HEK293 (cell line): ENCODE data around the gene AGPAT4.

Source experiments
- CTCF ChIA-PET: fragments of 350-600 bp; formaldehyde crosslinking; extraction: SDS; loops from one replicate; lab custom pipeline; 2021; ENCODE audit warnings: antibody characterized with exemption; lab: Yijun Ruan, JAX
- POLR2A ChIA-PET: fragments of 300-600 bp; formaldehyde crosslinking; extraction: SDS; loops from one replicate; lab custom pipeline; 2020; ENCODE audit warnings: antibody characterized with exemption, inconsistent platforms; lab: Yijun Ruan, JAX
- H3K27ac ChIP-seq: fragments of 200-500 bp; sonication (Bioruptor generic); 2 replicates; pipeline ENCODE4 v1.5.1; 2014; ENCODE audit warnings: low read depth, low read length, control low read depth, inconsistent platforms; ENCODE audit errors: extremely low read depth
- H3K36me3 ChIP-seq, 2 experiments: fragments of 200-500 bp in 1 of 2; sonication (Bioruptor generic) in 1 of 2; 1 replicate in 1 of 2; 2 replicates in 1 of 2; pipeline ENCODE4 v1.5.1; 2014 to 2017; ENCODE audit warnings: inconsistent platforms in 2 of 2, low read length in 2 of 2; ENCODE audit not compliant: control insufficient read depth in 2 of 2, insufficient read depth in 1 of 2
- H3K4me1 ChIP-seq: fragments of 200-500 bp; sonication (Bioruptor generic); 2 replicates; pipeline ENCODE4 v1.5.1; 2014; ENCODE audit warnings: mild to moderate bottlenecking, low read length, inconsistent platforms; ENCODE audit not compliant: control insufficient read depth, insufficient read depth
- H3K4me3 ChIP-seq: 2 replicates; pipeline ENCODE4 v1.5.1; 2011; ENCODE audit warnings: low read depth, mild to moderate bottlenecking, control low read depth, low read length, moderate library complexity
- H3K9me3 ChIP-seq: fragments of 200-500 bp; sonication (Bioruptor generic); 2 replicates; pipeline ENCODE4 v1.5.1; 2014; ENCODE audit warnings: low read depth, low read length, inconsistent platforms; ENCODE audit not compliant: control insufficient read depth, insufficient read depth
- HIC1 ChIP-seq: fragments of 450-650 bp; formaldehyde crosslinking; IDR thresholded peaks from 2 replicates; pipeline ENCODE4 v1.5.1; 2016; ENCODE audit warnings: missing biosample characterization, missing genetic modification characterization
- KLF1 ChIP-seq: fragments of 450-650 bp; formaldehyde crosslinking; IDR thresholded peaks from 2 replicates; pipeline ENCODE4 v1.5.1; 2016; ENCODE audit warnings: missing biosample characterization, missing genetic modification characterization
- KLF7 ChIP-seq: fragments of 450-650 bp; formaldehyde crosslinking; IDR thresholded peaks from 2 replicates; pipeline ENCODE4 v1.5.1; 2016; ENCODE audit warnings: missing biosample characterization, missing genetic modification characterization, borderline replicate concordance
- KLF8 ChIP-seq: fragments of 450-650 bp; formaldehyde crosslinking; IDR thresholded peaks from 2 replicates; pipeline ENCODE4 v1.5.1; 2016; ENCODE audit warnings: missing biosample characterization, missing genetic modification characterization
- PRDM1 ChIP-seq: fragments of 450-650 bp; formaldehyde crosslinking; IDR thresholded peaks from 2 replicates; pipeline ENCODE4; 2016; ENCODE audit warnings: missing biosample characterization, missing genetic modification characterization
- PRDM6 ChIP-seq: fragments of 450-650 bp; formaldehyde crosslinking; IDR thresholded peaks from 2 replicates; pipeline ENCODE4 v1.5.1; 2017; ENCODE audit warnings: missing biosample characterization, missing genetic modification characterization
- SCRT2 ChIP-seq: fragments of 450-650 bp; formaldehyde crosslinking; IDR thresholded peaks from 2 replicates; pipeline ENCODE4 v1.5.1; 2016; ENCODE audit warnings: missing biosample characterization, missing genetic modification characterization
- SP7 ChIP-seq: fragments of 450-650 bp; formaldehyde crosslinking; IDR thresholded peaks from 2 replicates; pipeline ENCODE4 v1.5.1; 2016; ENCODE audit warnings: missing biosample characterization, missing genetic modification characterization
- TCF7L2 ChIP-seq: IDR thresholded peaks from 2 replicates; pipeline ENCODE4 v1.6.1; 2011; ENCODE audit warnings: low read depth, mild to moderate bottlenecking, inconsistent platforms, low read length, moderate library complexity, borderline replicate concordance
- ZBTB17 ChIP-seq: fragments of 450-650 bp; formaldehyde crosslinking; IDR thresholded peaks from 2 replicates; pipeline ENCODE4 v1.5.1; 2016; ENCODE audit warnings: missing biosample characterization, missing genetic modification characterization
- ZBTB21 ChIP-seq: fragments of 450-650 bp; formaldehyde crosslinking; IDR thresholded peaks from 2 replicates; pipeline ENCODE4 v1.5.1; 2017; ENCODE audit warnings: missing biosample characterization, missing genetic modification characterization
- ZBTB48 ChIP-seq: fragments of 450-650 bp; formaldehyde crosslinking; IDR thresholded peaks from 2 replicates; pipeline ENCODE4 v1.5.1; 2016; ENCODE audit warnings: missing biosample characterization, missing genetic modification characterization
- ZFP37 ChIP-seq: fragments of 450-650 bp; formaldehyde crosslinking; IDR thresholded peaks from 2 replicates; pipeline ENCODE4 v1.5.1; 2016; ENCODE audit warnings: missing biosample characterization, missing genetic modification characterization
- ZNF112 ChIP-seq: fragments of 450-650 bp; formaldehyde crosslinking; IDR thresholded peaks from 2 replicates; pipeline ENCODE4 v1.5.0; 2017; ENCODE audit warnings: missing biosample characterization, missing genetic modification characterization
- ZNF248 ChIP-seq: fragments of 450-650 bp; formaldehyde crosslinking; IDR thresholded peaks from 2 replicates; pipeline ENCODE4 v1.5.1; 2017; ENCODE audit warnings: missing biosample characterization, missing genetic modification characterization
- ZNF311 ChIP-seq: fragments of 450-650 bp; formaldehyde crosslinking; IDR thresholded peaks from 2 replicates; pipeline ENCODE4 v1.5.1; 2017; ENCODE audit warnings: missing biosample characterization, missing genetic modification characterization, borderline replicate concordance
- ZNF335 ChIP-seq: fragments of 450-650 bp; formaldehyde crosslinking; conservative IDR thresholded peaks from 2 replicates; pipeline ENCODE4 v1.5.1; 2016; ENCODE audit warnings: missing biosample characterization, missing genetic modification characterization
- ZNF366 ChIP-seq: fragments of 450-650 bp; formaldehyde crosslinking; conservative IDR thresholded peaks from 2 replicates; pipeline ENCODE4 v1.5.1; 2016; ENCODE audit warnings: missing biosample characterization, missing genetic modification characterization
- ZNF394 ChIP-seq: fragments of 450-650 bp; formaldehyde crosslinking; IDR thresholded peaks from 2 replicates; pipeline ENCODE4 v1.5.1; 2016; ENCODE audit warnings: missing biosample characterization, missing genetic modification characterization, mild to moderate bottlenecking, moderate library complexity, borderline replicate concordance
- ZNF423 ChIP-seq: fragments of 450-650 bp; formaldehyde crosslinking; IDR thresholded peaks from 2 replicates; pipeline ENCODE4 v1.5.1; 2016; ENCODE audit warnings: missing biosample characterization, missing genetic modification characterization
- ZNF76 ChIP-seq: fragments of 450-650 bp; formaldehyde crosslinking; IDR thresholded peaks from 2 replicates; pipeline ENCODE4; 2016; ENCODE audit warnings: low read depth, missing biosample characterization, missing genetic modification characterization, borderline replicate concordance
- ZNF785 ChIP-seq: fragments of 450-650 bp; formaldehyde crosslinking; IDR thresholded peaks from 2 replicates; pipeline ENCODE4 v1.5.1; 2016; ENCODE audit warnings: missing biosample characterization, missing genetic modification characterization
- TF ChIP-seq, protein P1 (sequence below): fragments of 450-650 bp; IDR thresholded peaks from 2 replicates; pipeline ENCODE4 v1.5.1; 2018; ENCODE audit warnings: missing biosample characterization, missing genetic modification characterization
- TF ChIP-seq, protein P2 (sequence below): fragments of 450-650 bp; formaldehyde crosslinking; IDR thresholded peaks from 2 replicates; pipeline ENCODE4 v1.5.1; 2017; ENCODE audit warnings: missing biosample characterization, missing genetic modification characterization
- TF ChIP-seq, protein P3 (sequence below): fragments of 450-650 bp; formaldehyde crosslinking; IDR thresholded peaks from 2 replicates; pipeline ENCODE4 v1.5.1; 2016; ENCODE audit warnings: missing biosample characterization, missing genetic modification characterization, low read depth
- TF ChIP-seq, protein P4 (sequence below): fragments of 450-650 bp; formaldehyde crosslinking; IDR thresholded peaks from 2 replicates; pipeline ENCODE4 v1.5.1; 2016; ENCODE audit warnings: missing biosample characterization, missing genetic modification characterization

Gene AGPAT4

DNA sequence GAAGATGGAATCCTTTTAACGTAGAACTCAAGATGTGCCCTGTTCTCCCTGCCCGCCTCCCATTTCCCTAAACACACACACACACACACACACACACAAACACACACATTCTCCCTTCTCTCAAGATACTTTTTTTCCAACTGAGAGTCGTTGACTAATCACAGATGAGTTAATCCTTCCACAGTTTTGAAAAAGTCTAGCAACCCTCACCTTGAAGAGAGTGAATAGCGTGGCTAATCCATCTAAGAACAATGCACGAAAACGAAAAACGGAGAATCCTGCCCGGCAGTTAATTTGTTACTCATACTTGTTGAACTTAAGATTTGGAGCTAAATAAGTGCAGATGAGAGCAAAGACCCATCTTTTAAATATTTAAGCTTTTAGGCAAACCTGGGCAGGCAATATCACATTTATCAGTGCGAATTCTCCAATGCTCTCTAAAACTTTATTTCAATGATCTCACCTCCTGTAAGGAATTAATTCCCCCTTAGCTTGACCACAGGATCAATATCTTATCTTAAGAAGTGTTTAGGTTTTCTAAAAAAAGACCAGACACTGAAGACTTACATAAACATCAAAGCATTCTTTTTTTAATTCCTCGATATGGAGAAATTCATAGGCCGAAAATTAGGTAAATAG lies 1.1 kb downstream of the AGPAT4 start (continued):
- TF ChIP-seq, protein P1, sequence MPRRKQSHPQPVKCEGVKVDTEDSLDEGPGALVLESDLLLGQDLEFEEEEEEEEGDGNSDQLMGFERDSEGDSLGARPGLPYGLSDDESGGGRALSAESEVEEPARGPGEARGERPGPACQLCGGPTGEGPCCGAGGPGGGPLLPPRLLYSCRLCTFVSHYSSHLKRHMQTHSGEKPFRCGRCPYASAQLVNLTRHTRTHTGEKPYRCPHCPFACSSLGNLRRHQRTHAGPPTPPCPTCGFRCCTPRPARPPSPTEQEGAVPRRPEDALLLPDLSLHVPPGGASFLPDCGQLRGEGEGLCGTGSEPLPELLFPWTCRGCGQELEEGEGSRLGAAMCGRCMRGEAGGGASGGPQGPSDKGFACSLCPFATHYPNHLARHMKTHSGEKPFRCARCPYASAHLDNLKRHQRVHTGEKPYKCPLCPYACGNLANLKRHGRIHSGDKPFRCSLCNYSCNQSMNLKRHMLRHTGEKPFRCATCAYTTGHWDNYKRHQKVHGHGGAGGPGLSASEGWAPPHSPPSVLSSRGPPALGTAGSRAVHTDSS: no peak
- TF ChIP-seq ZNF394: peak; percentile 51; the same call in 1 of the 2 replicates
- peak; percentile 70 for TF ChIP-seq SCRT2 (tag by site-specific recombination)
- no peak for TF ChIP-seq ZNF76 (tag by site-specific recombination)
- TF ChIP-seq SP7 (tag by site-specific recombination): peak; percentile 34; the same call in 1 of the 2 replicates
- peak; percentile 31 for TF ChIP-seq ZNF335 (tag by site-specific recombination)
- TF ChIP-seq ZBTB48 (tag by site-specific recombination): 0 out of 2 replicates have a peak, but pooled peaks have one; percentile 23
- TF ChIP-seq ZBTB17 (tag by site-specific recombination): peak; percentile 48
- peak; percentile 54 for TF ChIP-seq ZNF366 (tag by site-specific recombination)
- TF ChIP-seq HIC1 (tag by site-specific recombination): peak; percentile 32; the same call in 1 of the 2 replicates
- TF ChIP-seq PRDM1 (tag by site-specific recombination): peak; percentile 80
- TF ChIP-seq ZNF112 (tag by site-specific recombination): no peak
- TF ChIP-seq TCF7L2: peak; percentile 69
- TF ChIP-seq, protein P2, sequence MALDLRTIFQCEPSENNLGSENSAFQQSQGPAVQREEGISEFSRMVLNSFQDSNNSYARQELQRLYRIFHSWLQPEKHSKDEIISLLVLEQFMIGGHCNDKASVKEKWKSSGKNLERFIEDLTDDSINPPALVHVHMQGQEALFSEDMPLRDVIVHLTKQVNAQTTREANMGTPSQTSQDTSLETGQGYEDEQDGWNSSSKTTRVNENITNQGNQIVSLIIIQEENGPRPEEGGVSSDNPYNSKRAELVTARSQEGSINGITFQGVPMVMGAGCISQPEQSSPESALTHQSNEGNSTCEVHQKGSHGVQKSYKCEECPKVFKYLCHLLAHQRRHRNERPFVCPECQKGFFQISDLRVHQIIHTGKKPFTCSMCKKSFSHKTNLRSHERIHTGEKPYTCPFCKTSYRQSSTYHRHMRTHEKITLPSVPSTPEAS: peak; percentile 84
- TF ChIP-seq PRDM6 (tag by site-specific recombination): peak; percentile 81

DNA sequence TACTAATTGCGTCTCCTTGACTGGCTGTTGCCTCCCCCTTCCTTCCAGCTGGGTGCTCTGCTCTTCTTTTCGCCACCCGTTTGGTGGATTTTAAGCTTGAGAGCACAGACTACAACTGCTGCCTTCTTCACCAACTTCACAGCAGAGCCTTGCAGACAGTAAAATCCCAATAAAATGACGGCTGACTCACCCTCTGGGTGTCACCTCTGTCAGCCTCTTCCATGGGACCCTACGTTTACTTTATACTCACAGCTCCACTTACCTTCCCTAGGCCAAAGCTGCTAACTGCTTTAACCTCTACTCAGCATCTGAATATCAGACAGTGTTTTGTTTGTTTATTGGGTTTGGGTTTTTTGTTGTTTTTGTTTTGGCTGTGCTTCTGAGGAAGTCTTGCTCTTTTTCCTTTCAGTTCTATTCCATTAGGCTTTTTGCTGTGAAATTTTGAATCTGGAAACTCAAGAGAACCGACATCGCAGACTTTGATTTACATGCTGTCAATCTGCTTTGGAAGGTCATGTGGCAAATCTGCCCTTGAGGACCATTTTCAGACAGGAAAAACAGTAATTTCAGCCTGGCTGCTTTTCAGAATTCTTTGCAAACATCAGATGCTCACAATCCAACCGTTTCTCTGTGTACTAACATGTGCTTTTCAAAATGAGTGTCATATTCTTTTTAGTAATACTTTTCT lies 2.4 kb downstream of the AGPAT4 start:
- Histone ChIP-seq H3K4me1 (peaks cover 9% of the 10 kb centered on the region; the same call in 1 of the 2 replicates), H3K9me3 (no peaks in the 10 kb centered on the region), H3K27ac (no peak overlapping the region), H3K4me3 (no peak overlapping the region), H3K36me3 (no peaks in the 10 kb centered on the region)
- ChIA-PET POLR2A (interaction anchor here (0.8 to 1.0 kb wide), 2 partner anchors 10 to 280 kb away, joined by 3 to 5 read pairs; partner anchors contain the start of gene MAP3K4), CTCF (interaction anchor here (0.6 to 1.3 kb wide), 5 partner anchors 10 to 341 kb away, joined by 3 to 4 read pairs (median 3); no protein-coding TSS in a partner anchor)
- no peak for TF ChIP-seq ZNF785
- no peak for TF ChIP-seq ZBTB21
- TF ChIP-seq SP7 (tag by site-specific recombination): no peak
- TF ChIP-seq ZFP37 (tag by site-specific recombination): no peak
- TF ChIP-seq ZNF366 (tag by site-specific recombination): peak; percentile 45; the same call in 1 of the 2 replicates
- TF ChIP-seq, protein P3, sequence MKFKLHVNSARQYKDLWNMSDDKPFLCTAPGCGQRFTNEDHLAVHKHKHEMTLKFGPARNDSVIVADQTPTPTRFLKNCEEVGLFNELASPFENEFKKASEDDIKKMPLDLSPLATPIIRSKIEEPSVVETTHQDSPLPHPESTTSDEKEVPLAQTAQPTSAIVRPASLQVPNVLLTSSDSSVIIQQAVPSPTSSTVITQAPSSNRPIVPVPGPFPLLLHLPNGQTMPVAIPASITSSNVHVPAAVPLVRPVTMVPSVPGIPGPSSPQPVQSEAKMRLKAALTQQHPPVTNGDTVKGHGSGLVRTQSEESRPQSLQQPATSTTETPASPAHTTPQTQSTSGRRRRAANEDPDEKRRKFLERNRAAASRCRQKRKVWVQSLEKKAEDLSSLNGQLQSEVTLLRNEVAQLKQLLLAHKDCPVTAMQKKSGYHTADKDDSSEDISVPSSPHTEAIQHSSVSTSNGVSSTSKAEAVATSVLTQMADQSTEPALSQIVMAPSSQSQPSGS: no peak
- TF ChIP-seq ZNF311 (tag by site-specific recombination): no peak
- no peak for TF ChIP-seq KLF8 (tag by site-specific recombination)
- TF ChIP-seq KLF1 (tag by site-specific recombination): no peak
- TF ChIP-seq ZNF423 (tag by site-specific recombination): 0 out of 2 replicates have a peak, but pooled peaks have one; percentile 33
- no peak for TF ChIP-seq ZNF248
- TF ChIP-seq, protein P4, sequence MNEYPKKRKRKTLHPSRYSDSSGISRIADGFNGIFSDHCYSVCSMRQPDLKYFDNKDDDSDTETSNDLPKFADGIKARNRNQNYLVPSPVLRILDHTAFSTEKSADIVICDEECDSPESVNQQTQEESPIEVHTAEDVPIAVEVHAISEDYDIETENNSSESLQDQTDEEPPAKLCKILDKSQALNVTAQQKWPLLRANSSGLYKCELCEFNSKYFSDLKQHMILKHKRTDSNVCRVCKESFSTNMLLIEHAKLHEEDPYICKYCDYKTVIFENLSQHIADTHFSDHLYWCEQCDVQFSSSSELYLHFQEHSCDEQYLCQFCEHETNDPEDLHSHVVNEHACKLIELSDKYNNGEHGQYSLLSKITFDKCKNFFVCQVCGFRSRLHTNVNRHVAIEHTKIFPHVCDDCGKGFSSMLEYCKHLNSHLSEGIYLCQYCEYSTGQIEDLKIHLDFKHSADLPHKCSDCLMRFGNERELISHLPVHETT (tag by site-specific recombination): no peak
- no peak for TF ChIP-seq KLF7
